ENCODE results near the gene ABL1. TPM values are rescaled to one million over a fixed set of nuclear protein-coding genes. Genes with fewer than 3 reads are reported as not detected.

The ABL1 gene
- total RNA-seq, 1 experiment from 2014 or later, result 83.6 TPM

- Histone ChIP-seq H3K9ac (ENCODE audit: extremely low read depth, insufficient read length, low read length) (no peak overlapping the region), H3K23ac (ENCODE audit: insufficient read length, low read depth, low read length) (no peak overlapping the region), H3K4ac (ENCODE audit: low read depth, low read length) (no peak overlapping the region), H3K79me2 (ENCODE audit: insufficient read depth, low read length) (peaks cover 2% of the 10 kb centered on the region), H2BK15ac (ENCODE audit: low read depth, low read length) (no peak overlapping the region), H4K20me1 (ENCODE audit: control insufficient read depth, insufficient read depth, insufficient read length) (no peaks in the 10 kb centered on the region), H2BK5ac (ENCODE audit: insufficient read length, low read length) (no peak overlapping the region), H4K8ac (replicated peaks; ENCODE audit: insufficient read length, low read depth, low read length) (no peak overlapping the region), H2BK120ac (ENCODE audit: low read depth, low read length, poor library complexity, severe bottlenecking) (no peak overlapping the region), H3K9me3 (ENCODE audit: control insufficient read depth, low read depth, low read length) (no peaks in the 10 kb centered on the region), H2AFZ (ENCODE audit: low read length) (no peak overlapping the region), H4K91ac (ENCODE audit: insufficient read length, low read depth, low read length) (no peak overlapping the region), H4K5ac (ENCODE audit: insufficient read length, low read depth, low read length) (no peak overlapping the region), H3K4me1 (ENCODE audit: insufficient read depth, low read length) (0 out of 2 replicates have a peak, but pooled peaks cover 2% of the 10 kb centered on the region), H3K56ac (ENCODE audit: insufficient read length, low read depth, low read length) (no peak overlapping the region), H2AK5ac (ENCODE audit: insufficient read length, low read length) (no peak overlapping the region), H3K27ac (ENCODE audit: insufficient read length, low read depth, low read length) (no peak overlapping the region), H2BK20ac (ENCODE audit: low read depth, low read length, poor library complexity, severe bottlenecking) (no peak overlapping the region), H3K4me2 (ENCODE audit: insufficient read depth, insufficient read length, low read length) (no peak overlapping the region), H3K23me2 (ENCODE audit: insufficient read length, low read depth, low read length, poor library complexity, severe bottlenecking) (no peaks in the 10 kb centered on the region), H3K14ac (ENCODE audit: insufficient read depth, low read length) (no peak overlapping the region), H3K79me1 (ENCODE audit: insufficient read depth, low read depth, low read length, poor library complexity, severe bottlenecking) (no peaks in the 10 kb centered on the region), H3K27me3 (ENCODE audit: insufficient read depth, low read length) (no peaks in the 10 kb centered on the region), H3K18ac (ENCODE audit: insufficient read length, low read depth, low read length) (no peak overlapping the region), H3T11ph (ENCODE audit: low read length) (no peak overlapping the region), H2BK12ac (ENCODE audit: insufficient read length, low read depth, low read length) (no peak overlapping the region)
- DNase-seq, result no peak
- no peak for TF ChIP-seq CTCF (conservative IDR thresholded peaks at IDR 0.05)
- no peak overlapping the region for H3K4me3 Mint-ChIP-seq
- peaks cover 13 to 53% (median 53%) of the 10 kb centered on the region in 3 experiments; a peak in 6 of 7 replicates for H3K36me3 Mint-ChIP-seq (ENCODE audit: insufficient read depth in 1 of 3, low read depth in 3 of 3)
- H3K4me1 Mint-ChIP-seq, result peaks cover 6 to 20% of the 10 kb centered on the region in 2 experiments; a peak in 3 of 4 replicates
- H3K9me3 Mint-ChIP-seq, result no peaks in the 10 kb centered on the region
- H3K27me3 Mint-ChIP-seq (ENCODE audit: low read depth), result no peaks in the 10 kb centered on the region
- peak overlapping the region in 2 of 3 experiments; percentile 81 to 88; a peak in 4 of 7 replicates for H3K27ac Mint-ChIP-seq
- WGBS (ENCODE audit: extremely low coverage, insufficient read length, low lambda C conversion rate), result no CpG with 5 or more reads among the region's 22 CpGs
Observed at GRCh38 chr9:130857864-130858738, 23.0 kb downstream of the ABL1 start.
